Measurements from ENCODE around the gene AP1S1.

DNA sequence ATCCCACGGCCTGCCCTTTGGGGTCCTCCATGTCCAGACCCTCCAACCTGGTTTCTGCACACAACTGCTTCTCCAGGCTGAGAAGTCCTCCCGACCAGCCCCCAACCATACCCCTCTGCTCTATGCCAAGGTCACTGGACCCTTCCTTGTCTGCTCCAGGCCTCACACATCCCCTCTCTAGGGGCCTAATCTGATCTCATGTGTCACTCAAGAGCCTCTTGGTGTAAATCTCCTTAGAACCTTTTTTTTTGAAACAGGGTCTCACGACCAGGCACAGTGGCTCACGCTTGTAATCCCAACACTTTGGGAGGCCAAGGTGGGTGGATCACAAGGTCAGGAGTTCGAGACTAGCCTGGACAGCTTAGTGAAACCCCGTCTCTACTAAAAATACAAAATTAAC lies 44.9 kb upstream of the AP1S1 start:
- TF ChIP-seq, protein P1, sequence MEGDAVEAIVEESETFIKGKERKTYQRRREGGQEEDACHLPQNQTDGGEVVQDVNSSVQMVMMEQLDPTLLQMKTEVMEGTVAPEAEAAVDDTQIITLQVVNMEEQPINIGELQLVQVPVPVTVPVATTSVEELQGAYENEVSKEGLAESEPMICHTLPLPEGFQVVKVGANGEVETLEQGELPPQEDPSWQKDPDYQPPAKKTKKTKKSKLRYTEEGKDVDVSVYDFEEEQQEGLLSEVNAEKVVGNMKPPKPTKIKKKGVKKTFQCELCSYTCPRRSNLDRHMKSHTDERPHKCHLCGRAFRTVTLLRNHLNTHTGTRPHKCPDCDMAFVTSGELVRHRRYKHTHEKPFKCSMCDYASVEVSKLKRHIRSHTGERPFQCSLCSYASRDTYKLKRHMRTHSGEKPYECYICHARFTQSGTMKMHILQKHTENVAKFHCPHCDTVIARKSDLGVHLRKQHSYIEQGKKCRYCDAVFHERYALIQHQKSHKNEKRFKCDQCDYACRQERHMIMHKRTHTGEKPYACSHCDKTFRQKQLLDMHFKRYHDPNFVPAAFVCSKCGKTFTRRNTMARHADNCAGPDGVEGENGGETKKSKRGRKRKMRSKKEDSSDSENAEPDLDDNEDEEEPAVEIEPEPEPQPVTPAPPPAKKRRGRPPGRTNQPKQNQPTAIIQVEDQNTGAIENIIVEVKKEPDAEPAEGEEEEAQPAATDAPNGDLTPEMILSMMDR (IDR thresholded peaks at IDR 0.05), result no peak
- TF ChIP-seq EP300 (IDR thresholded peaks at IDR 0.05), result no peak
